Measurements from ENCODE around the gene BCL7C. TPM values are rescaled to one million over a fixed set of nuclear protein-coding genes. Genes with fewer than 3 reads are reported as not detected.

The BCL7C gene
- total and polyA plus RNA-seq, 8 donors: 12.2 to 58.2 (median 30.6) TPM

DNA sequence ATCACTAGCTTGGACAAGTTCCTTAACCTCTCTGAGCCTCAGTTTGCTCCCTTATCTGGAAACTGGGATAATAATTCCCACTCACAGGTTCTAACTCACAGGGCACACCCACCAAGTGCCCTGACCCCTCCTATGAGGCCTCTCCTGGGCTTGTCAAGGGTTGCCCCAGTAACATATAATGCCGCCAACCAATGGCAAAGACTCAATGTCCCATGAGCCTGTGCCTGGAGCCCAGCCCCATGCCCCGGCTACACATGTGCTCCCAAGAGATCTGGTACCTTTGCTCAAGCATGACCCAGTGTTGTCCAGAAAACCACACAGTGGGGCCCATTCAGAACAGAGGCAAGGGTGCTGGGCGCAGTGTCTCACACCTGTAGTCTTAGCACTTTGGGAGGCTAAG is 21.0 kb upstream of the BCL7C start:
- H3K27me3 ChIP-seq: no peaks in the 10 kb centered on the region
- WGBS, 5 donors: 76 to 96% (median 94%) methylated on average over 3 of the region's 3 CpGs
- DNase-seq: no peak
- no peaks in the 10 kb centered on the region for H3K9me3 ChIP-seq
- H3K36me3 ChIP-seq: no peaks in the 10 kb centered on the region
- intact Hi-C loops (cut with DNase I; ENCODE audit: low total_unique reads): loop anchor here (5.0 kb wide), 1 partner anchor 63 kb away; no protein-coding TSS in a partner anchor
- no peaks in the 10 kb centered on the region for H3K4me1 ChIP-seq
- H3K27ac ChIP-seq: no peak overlapping the region
- no peak overlapping the region for H3K4me3 ChIP-seq
- TF ChIP-seq, protein P1, sequence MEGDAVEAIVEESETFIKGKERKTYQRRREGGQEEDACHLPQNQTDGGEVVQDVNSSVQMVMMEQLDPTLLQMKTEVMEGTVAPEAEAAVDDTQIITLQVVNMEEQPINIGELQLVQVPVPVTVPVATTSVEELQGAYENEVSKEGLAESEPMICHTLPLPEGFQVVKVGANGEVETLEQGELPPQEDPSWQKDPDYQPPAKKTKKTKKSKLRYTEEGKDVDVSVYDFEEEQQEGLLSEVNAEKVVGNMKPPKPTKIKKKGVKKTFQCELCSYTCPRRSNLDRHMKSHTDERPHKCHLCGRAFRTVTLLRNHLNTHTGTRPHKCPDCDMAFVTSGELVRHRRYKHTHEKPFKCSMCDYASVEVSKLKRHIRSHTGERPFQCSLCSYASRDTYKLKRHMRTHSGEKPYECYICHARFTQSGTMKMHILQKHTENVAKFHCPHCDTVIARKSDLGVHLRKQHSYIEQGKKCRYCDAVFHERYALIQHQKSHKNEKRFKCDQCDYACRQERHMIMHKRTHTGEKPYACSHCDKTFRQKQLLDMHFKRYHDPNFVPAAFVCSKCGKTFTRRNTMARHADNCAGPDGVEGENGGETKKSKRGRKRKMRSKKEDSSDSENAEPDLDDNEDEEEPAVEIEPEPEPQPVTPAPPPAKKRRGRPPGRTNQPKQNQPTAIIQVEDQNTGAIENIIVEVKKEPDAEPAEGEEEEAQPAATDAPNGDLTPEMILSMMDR (IDR thresholded peaks at IDR 0.05): no peak
- TF ChIP-seq EP300 (IDR thresholded peaks at IDR 0.05) (no peak), POLR2AphosphoS5 (IDR thresholded peaks at IDR 0.05) (no peak), POLR2A (IDR thresholded peaks at IDR 0.05) (no peak)

DNA sequence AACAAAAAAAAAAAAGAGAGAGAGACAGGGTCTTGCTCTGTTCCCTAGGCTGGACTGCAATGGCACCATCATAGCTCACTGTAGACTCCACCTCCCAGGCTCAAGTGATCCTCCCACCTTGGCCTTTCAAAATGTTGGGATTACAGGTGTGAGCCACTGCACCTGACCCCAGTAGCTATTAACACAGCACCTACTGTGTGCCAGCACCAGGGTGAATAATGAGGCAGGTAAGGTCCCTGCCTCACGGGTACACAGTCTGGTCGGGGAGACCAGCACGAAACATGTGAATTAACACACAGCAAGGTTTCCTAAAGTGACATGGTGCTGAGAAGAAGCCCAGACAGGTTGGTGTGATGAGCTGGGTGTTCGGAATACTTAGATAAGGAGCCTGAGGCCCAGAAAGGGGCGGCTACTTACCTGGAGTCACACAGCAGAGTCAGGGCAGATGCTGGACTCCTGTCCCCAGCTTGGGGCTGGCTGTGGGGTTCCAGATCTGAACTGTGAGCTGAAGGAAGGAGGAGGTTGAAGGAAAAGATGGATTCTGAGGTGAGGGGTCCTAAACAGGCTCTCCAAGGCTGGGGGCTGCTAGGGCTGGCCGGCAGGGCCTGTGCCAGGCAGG is 19.0 kb upstream of the BCL7C start:
- TF ChIP-seq, protein P1 (IDR thresholded peaks at IDR 0.05): no peak
- TF ChIP-seq POLR2A (IDR thresholded peaks at IDR 0.05) (no peak), EP300 (IDR thresholded peaks at IDR 0.05) (no peak)
- no peak for DNase-seq
- Histone ChIP-seq H3K4me3 (no peak overlapping the region), H3K9me3 (no peaks in the 10 kb centered on the region), H3K4me1 (no peaks in the 10 kb centered on the region), H3K36me3 (no peaks in the 10 kb centered on the region), H3K27ac (no peak overlapping the region), H3K27me3 (no peaks in the 10 kb centered on the region)
- intact Hi-C loops (cut with DNase I; ENCODE audit: low total_unique reads): no loop called here
- WGBS, 5 donors: 78 to 95% (median 84%) methylated on average over 6 of the region's 6 CpGs

DNA sequence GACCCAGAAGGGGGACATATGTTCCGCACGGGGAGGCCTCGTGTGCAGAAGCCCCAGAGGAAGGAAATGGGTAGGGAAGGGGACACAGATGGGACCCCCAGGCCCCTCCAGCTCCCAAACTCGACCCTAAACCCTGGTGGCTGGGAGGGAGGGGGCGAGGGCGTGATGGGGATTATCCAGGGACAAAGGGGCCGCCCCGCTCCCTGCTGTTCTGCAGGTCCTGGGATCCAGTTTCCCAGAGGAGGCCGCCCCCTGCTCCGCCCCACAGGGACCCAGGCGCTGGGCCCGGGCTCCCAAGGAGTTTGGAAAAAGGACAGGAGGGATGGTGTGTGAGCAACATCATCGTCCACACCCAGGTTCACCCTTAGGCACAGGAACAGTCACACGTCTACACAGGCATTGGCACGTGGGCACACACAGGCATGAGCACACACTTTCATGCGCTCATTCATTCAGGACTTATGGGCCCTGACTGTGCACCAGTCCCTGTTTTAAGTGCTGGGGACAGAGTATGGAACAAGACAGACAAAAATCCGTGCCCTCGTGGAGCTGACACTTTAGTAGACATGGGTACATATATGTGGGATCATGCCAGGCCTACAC is 16.7 kb upstream of the BCL7C start:
- TF ChIP-seq, protein P1 (IDR thresholded peaks at IDR 0.05): no peak
- TF ChIP-seq POLR2A (IDR thresholded peaks at IDR 0.05) (no peak), POLR2AphosphoS5 (IDR thresholded peaks at IDR 0.05) (no peak), EP300 (IDR thresholded peaks at IDR 0.05) (no peak)

DNA sequence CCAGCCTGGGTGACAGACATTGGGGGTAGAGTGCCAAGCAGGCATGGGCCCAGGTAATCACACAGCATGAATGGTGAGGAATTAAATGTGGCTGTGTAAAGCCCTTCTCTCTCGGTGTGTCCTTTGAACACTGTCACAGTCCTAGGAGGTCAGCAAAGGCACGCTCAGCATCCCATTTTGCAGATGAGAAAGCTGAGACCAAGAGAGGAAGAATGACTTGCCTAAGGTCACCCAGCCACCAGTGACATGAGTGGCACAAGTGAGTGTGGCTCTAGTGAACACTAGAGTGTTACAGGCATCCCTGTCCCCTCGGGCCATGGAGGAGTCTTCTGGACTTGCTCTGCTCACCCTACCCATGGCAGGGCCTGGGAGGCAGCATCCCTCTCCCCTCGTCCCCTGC is 13.2 kb upstream of the BCL7C start:
- H3K36me3 ChIP-seq: no peaks in the 10 kb centered on the region
- H3K27me3 ChIP-seq: no peaks in the 10 kb centered on the region
- H3K27ac ChIP-seq: no peak overlapping the region
- no peak for TF ChIP-seq POLR2A (IDR thresholded peaks at IDR 0.05)
- no peak for TF ChIP-seq EP300 (IDR thresholded peaks at IDR 0.05)
- TF ChIP-seq, protein P1 (IDR thresholded peaks at IDR 0.05): no peak
- TF ChIP-seq POLR2AphosphoS5 (IDR thresholded peaks at IDR 0.05): no peak
- H3K4me3 ChIP-seq: no peak overlapping the region
- intact Hi-C loops (cut with DNase I; ENCODE audit: low total_unique reads): no loop called here
- no peaks in the 10 kb centered on the region for H3K9me3 ChIP-seq
- H3K4me1 ChIP-seq: peaks cover 14 to 26% (median 19%) of the 10 kb centered on the region in 4 donors
- DNase-seq: no peak
- 79 to 94% (median 84%) methylated on average over 4 of the region's 4 CpGs for WGBS, 5 donors

More for the DNA sequence above, 16.7 kb upstream of the BCL7C start:
- H3K4me1 ChIP-seq: no peaks in the 10 kb centered on the region
- H3K27me3 ChIP-seq: no peaks in the 10 kb centered on the region
- H3K36me3 ChIP-seq: no peaks in the 10 kb centered on the region
- intact Hi-C loops (cut with DNase I; ENCODE audit: low total_unique reads): no loop called here
- WGBS, 5 donors: 66 to 73% (median 71%) methylated on average over 11 to 18 of the region's 18 CpGs
- H3K9me3 ChIP-seq: no peaks in the 10 kb centered on the region
- no peak overlapping the region for H3K4me3 ChIP-seq
- no peak overlapping the region for H3K27ac ChIP-seq
- DNase-seq: no peak

All from stomach (tissue), 9 donors.